Ovary (tissue), 3 donors: ENCODE measurements around the gene RACGAP1.

Experiments
- EP300 ChIP-seq: sonication (generic); formaldehyde crosslinking; IDR thresholded peaks from one replicate; pipeline ENCODE4 v1.6.1; 2017; ENCODE audit warnings: antibody characterized with exemption
- POLR2A ChIP-seq: fragments of 450-650 bp; IDR thresholded peaks from one replicate; pipeline ENCODE4 v1.6.1; 2017; ENCODE audit warnings: antibody characterized with exemption, mild to moderate bottlenecking, moderate library complexity
- TF ChIP-seq, protein P1 (sequence below), 3 donors: fragments of 450-650 bp in 2 of 3; fragments of 200-600 bp in 1 of 3; IDR thresholded peaks; one replicate each; pipeline versions ENCODE4 v1.5.1 to v1.8.0; 2016 to 2022; ENCODE audit warnings: antibody characterized with exemption in 3 of 3, mild to moderate bottlenecking in 1 of 3
- donor health status: DM: no; HTN: no; CAD: no.

DNA sequence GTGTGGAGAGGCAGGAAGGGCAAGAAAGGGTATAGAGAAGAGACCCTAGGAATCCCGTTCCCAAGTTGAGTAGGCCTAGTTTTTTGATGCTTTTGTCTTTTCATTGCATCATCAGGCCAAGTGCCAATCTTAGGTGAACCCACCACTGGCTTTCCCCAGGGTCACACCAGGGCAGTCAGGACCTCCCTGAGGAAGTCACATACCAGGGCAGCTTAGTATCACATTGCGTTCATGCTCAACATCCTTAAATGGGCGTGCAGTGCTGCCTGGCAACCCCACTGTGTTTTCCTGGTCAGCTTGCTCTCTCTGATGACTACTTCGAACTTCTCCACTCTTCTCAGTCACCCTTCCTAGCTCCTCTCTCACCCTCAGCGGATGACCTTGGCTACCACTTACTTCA lies 41.1 kb upstream of the RACGAP1 start:
- TF ChIP-seq, protein P1, sequence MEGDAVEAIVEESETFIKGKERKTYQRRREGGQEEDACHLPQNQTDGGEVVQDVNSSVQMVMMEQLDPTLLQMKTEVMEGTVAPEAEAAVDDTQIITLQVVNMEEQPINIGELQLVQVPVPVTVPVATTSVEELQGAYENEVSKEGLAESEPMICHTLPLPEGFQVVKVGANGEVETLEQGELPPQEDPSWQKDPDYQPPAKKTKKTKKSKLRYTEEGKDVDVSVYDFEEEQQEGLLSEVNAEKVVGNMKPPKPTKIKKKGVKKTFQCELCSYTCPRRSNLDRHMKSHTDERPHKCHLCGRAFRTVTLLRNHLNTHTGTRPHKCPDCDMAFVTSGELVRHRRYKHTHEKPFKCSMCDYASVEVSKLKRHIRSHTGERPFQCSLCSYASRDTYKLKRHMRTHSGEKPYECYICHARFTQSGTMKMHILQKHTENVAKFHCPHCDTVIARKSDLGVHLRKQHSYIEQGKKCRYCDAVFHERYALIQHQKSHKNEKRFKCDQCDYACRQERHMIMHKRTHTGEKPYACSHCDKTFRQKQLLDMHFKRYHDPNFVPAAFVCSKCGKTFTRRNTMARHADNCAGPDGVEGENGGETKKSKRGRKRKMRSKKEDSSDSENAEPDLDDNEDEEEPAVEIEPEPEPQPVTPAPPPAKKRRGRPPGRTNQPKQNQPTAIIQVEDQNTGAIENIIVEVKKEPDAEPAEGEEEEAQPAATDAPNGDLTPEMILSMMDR (IDR thresholded peaks at IDR 0.05) = no peak
- TF ChIP-seq POLR2A (no peak), EP300 (no peak)
